Activated naive CD8-positive, alpha-beta T cell treated with anti-CD3 and anti-CD28 coated beads, Interleukin-2, amount 50 U/mL, for 24 hours (primary cell): Measurements from ENCODE around the gene STX16.
A peak's percentile ranks its signal among the peaks of the same experiment; 100 is the strongest.

Experiments
- ATAC-seq: fragments of 150-1000 bp; cut with Tn5 transposase; one replicate; pipeline ENCODE4 v1.10.0; 2021
- DNase-seq: peaks from one replicate; pipeline ENCODE4 v3.0.0; 2021
- H3K27ac Mint-ChIP-seq: one replicate; pipeline ENCODE4 v1.8.0; 2021; ENCODE audit warnings: mild to moderate bottlenecking, mixed read lengths
- H3K27me3 Mint-ChIP-seq: one replicate; pipeline ENCODE4 v1.8.0; 2021; ENCODE audit warnings: mixed read lengths
- H3K36me3 Mint-ChIP-seq: one replicate; pipeline ENCODE4 v1.8.0; 2021; ENCODE audit warnings: low read depth, mixed read lengths
- H3K4me1 Mint-ChIP-seq: one replicate; pipeline ENCODE4 v1.8.0; 2021; ENCODE audit warnings: mixed read lengths
- H3K4me3 Mint-ChIP-seq: one replicate; pipeline ENCODE4 v1.8.0; 2021; ENCODE audit warnings: mild to moderate bottlenecking, moderate library complexity, mixed read lengths
- H3K9me3 Mint-ChIP-seq: one replicate; pipeline ENCODE4 v1.8.0; 2021; ENCODE audit warnings: mixed read lengths

STX16 gene

DNA sequence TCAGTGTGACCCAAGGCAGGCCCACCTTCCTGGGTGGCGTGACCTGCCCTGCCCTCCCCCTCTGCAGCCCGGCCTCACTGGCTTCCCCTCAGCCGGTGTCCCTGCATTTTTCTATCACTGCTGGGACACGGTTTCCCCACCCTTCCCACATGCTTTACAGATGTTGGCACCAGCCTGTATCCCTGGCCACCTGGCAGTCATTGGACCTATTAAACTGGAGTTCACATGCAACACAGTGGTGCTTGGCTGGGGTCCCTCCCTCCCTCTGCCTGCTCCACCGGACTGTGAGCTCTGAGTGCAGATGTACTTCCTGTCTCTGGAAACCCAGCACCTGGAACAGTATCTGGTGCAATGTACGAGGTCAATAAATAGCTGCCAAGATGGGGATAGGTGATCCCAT lies 25.5 kb upstream of the STX16 start:
- H3K9me3 Mint-ChIP-seq: peaks cover 4% of the 10 kb centered on the region
- H3K36me3 Mint-ChIP-seq: peaks cover 3% of the 10 kb centered on the region
- no peak overlapping the region for H3K4me3 Mint-ChIP-seq
- DNase-seq: no peak
- no peaks in the 10 kb centered on the region for H3K27me3 Mint-ChIP-seq
- peaks cover 35% of the 10 kb centered on the region for H3K4me1 Mint-ChIP-seq
- ATAC-seq: no peak
- no peak overlapping the region for H3K27ac Mint-ChIP-seq

DNA sequence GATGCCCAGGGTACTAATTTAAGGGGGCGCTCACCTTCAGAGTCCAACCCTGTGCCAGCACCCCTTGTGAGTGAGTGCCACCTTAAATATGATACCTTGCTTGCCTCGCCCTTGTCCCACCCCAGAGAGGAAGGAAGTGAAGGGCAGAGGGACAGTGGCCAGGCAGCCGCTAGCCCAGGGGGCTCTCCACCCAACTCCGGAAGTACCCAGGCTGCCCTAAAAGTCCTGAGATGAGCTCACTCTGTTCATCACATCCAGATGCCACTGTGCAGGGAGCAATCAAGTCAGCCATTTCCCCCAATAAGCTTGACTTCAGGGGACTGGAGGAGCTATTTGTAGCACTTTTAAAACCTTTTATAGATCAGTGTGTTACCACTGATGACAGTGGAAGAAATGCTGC lies 25.0 kb upstream of the STX16 start:
- Mint-ChIP-seq H3K27me3 (no peaks in the 10 kb centered on the region), H3K9me3 (peaks cover 4% of the 10 kb centered on the region), H3K36me3 (peaks cover 3% of the 10 kb centered on the region), H3K4me1 (peaks cover 35% of the 10 kb centered on the region), H3K27ac (no peak overlapping the region), H3K4me3 (no peak overlapping the region)
- no peak for ATAC-seq
- no peak for DNase-seq

DNA sequence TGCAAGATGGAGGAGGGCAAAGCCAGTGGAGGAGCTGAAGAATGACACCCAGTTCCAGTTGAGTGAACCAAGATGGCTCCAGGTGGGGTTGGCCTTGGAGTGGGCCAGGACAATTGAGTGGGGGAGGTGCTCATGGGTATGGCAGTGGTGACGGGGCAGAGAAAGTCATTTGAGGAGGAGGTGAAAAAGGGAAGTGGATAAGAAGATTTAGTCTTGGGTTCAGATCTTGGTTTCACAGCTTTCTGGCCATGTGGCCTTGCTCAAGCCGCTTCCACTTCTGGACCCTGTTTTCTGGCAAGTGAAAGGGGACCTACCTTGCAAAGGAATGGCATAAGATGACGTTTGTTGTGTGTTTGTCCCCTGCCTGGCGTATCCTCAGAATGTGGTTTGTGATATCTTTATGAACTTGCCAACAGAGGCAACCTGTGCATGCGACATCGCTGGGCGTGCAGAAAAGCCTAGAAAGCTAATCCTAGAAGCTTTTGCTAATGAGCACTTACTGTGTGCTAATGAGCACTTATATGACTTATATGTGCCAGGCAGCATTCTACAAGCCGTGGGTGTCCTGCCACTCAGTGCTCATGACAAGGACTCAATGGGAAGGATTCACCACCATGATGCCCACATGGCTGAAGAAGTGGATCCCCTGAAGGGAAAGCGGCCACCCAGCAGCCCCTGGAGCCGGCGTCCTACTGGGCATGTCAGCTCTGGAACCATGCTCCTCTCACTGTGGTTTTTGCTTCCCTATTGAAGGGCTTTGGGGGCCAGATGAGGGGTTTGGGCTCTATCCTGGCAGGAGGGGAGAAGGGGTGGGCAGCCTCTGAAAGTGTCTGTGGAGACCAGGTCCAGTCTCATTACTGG lies 23.6 kb upstream of the STX16 start:
- H3K4me3 Mint-ChIP-seq: no peak overlapping the region
- peak overlapping the region; percentile 29 for H3K27ac Mint-ChIP-seq
- DNase-seq: no peak
- H3K9me3 Mint-ChIP-seq: peaks cover 4% of the 10 kb centered on the region
- ATAC-seq: no peak
- peaks cover 3% of the 10 kb centered on the region for H3K36me3 Mint-ChIP-seq
- H3K4me1 Mint-ChIP-seq: peaks cover 35% of the 10 kb centered on the region
- no peaks in the 10 kb centered on the region for H3K27me3 Mint-ChIP-seq

DNA sequence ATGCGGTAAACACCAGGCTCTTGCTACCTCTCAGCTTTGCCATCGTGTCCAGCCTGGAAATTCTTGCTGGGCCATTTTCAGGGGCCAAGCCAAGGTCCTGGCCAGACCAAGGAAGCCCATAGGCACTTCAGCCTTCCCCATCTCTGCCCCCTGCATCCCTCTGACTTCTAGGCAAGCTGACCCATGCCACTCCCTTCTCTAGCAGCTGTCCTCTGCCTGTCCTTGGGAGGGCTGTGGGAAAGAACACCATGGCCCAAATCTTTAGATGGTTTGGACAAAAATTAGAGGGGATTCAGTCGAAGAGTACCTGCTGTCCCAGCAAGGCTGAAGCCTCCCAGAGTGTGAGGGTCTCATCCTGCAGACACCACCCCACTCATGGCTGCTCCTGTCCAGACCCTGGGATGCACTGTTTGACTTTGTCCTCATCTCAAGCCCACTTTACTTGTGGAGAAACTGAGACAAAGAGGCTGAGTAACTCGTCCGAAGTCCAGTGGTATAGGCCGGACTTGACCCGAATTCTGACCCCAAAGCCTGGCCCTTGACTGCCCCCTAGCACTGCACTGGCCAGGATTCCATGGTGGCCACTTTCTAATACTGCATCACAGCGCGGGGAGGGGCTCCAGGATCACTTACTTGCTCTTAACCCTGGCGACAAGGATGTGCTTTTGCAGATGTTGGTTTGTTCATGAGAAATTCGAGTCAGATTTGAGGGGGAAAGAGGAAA lies 22.4 kb upstream of the STX16 start:
- peaks cover 4% of the 10 kb centered on the region for H3K9me3 Mint-ChIP-seq
- H3K36me3 Mint-ChIP-seq: peaks cover 3% of the 10 kb centered on the region
- H3K27me3 Mint-ChIP-seq: no peaks in the 10 kb centered on the region
- ATAC-seq (no peak), DNase-seq (no peak)
- H3K4me1 Mint-ChIP-seq: peaks cover 45% of the 10 kb centered on the region
- no peak overlapping the region for H3K27ac Mint-ChIP-seq
- no peak overlapping the region for H3K4me3 Mint-ChIP-seq

DNA sequence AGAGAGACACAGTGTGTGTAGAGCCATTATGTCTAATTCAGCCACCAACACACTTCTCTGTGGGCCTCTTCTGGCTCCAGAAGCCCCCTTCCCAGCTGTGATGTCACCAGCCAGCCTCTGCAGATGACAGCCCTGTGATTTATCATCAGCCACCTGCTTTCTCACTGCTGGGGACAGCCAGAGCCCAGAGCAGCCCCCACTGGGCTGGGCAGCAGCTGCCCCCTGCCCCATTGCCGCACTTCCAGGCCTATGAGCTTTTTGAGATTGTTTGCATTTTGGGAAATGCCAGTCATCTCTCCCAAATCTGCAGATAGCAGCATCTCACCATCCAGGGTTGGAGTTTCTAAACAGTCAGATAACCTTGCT lies 21.9 kb upstream of the STX16 start:
- no peak for DNase-seq
- peaks cover 50% of the 10 kb centered on the region for H3K4me1 Mint-ChIP-seq
- H3K27ac Mint-ChIP-seq: no peak overlapping the region
- no peak overlapping the region for H3K4me3 Mint-ChIP-seq
- peaks cover 3% of the 10 kb centered on the region for H3K36me3 Mint-ChIP-seq
- H3K27me3 Mint-ChIP-seq: no peaks in the 10 kb centered on the region
- H3K9me3 Mint-ChIP-seq: peaks cover 4% of the 10 kb centered on the region
- ATAC-seq: no peak

DNA sequence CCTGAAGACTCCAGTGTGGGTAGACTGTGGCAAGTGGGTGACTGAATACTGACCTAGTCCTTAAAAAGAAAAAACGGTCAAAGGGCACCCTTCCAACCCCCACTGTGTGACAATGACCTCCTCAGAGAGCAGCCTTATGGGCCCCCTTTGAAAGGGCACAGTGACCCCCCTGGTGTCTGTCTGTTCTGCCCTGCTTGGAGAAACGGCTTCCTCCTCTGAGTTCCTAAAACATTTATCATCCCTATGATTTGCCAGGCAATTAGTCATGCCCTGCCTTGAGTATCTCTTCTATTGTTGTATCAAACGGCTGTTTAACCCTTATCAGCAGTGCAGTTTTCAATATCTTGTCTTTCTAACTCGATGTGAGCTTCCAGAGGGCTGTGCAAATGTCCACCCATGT lies 21.0 kb upstream of the STX16 start:
- H3K9me3 Mint-ChIP-seq: peaks cover 4% of the 10 kb centered on the region
- H3K27me3 Mint-ChIP-seq: no peaks in the 10 kb centered on the region
- peaks cover 59% of the 10 kb centered on the region for H3K4me1 Mint-ChIP-seq
- no peak overlapping the region for H3K4me3 Mint-ChIP-seq
- H3K27ac Mint-ChIP-seq: no peak overlapping the region
- DNase-seq (no peak), ATAC-seq (no peak)
- peaks cover 3% of the 10 kb centered on the region for H3K36me3 Mint-ChIP-seq

DNA sequence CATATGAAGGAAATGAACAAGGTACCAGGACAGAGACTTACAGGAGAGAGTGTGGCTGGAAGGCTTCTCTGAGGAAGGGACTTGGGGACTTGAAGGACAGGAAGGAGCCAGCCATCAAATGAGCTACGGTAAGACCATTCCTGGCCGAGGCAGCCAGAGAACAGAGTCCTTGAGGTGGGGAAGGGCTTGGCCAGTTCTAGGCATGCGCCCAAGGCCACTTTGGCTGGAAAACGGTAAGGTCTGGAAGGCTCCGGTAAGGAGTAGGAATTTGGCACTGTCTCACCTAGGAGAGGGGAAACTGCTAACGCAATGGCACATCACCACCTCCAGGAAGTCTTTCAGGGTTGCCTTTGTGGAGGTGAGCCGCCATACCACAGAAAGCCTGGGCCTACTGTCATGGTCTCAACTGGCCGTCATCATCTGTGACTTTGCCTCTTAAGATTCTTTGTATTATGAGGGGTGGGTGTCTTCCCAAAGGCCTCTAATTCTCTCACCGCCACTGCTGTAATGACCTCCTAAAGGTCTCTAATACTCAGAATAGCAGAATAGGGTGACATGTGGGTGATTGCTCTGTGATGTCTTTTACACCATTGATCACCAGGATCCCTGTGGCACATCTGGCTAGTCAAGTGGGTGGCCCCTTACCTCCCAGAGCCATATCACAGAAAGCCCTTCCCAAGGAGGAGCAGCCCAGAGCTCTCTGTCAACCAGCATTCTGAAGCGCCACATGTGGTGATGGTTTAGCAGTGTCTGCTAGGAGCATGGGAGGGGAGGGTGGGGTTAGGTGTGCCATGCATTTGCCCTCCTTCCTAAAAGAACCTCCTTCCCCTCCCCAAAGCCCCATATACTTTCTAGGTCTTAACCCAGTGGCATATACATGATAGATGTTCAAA lies 17.7 kb upstream of the STX16 start:
- Mint-ChIP-seq H3K27me3 (no peaks in the 10 kb centered on the region), H3K4me3 (peak overlapping the region; percentile 37), H3K27ac (peak overlapping the region; percentile 96)

DNA sequence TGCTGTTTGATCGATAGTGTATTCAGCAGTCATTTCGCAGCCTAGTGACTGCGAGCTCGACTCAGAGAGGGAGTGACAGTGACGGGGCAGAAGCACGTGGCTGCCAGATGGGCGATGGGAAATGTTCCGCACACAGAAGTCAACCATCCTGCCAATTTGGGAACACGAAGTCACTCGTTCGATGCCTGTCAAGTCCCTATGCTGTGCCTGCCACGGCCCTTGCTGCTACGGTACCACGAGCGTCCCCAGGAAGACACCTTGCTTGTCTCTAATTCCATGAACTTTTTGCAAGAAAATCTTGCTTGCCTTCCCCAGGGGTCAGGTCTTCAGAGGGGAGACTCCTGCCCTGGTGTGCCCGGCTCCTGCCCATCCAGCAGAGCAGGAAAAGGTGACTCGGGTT lies 17.0 kb upstream of the STX16 start:
- Mint-ChIP-seq H3K36me3 (no peaks in the 10 kb centered on the region), H3K27me3 (no peaks in the 10 kb centered on the region), H3K4me3 (peak overlapping the region; percentile 37), H3K4me1 (peaks cover 37% of the 10 kb centered on the region), H3K9me3 (no peaks in the 10 kb centered on the region), H3K27ac (peak overlapping the region; percentile 96)
- DNase-seq: no peak
- ATAC-seq: no peak

More for the DNA sequence above, 17.7 kb upstream of the STX16 start:
- DNase-seq (no peak), ATAC-seq (no peak)
- Mint-ChIP-seq H3K9me3 (no peaks in the 10 kb centered on the region), H3K4me1 (peaks cover 42% of the 10 kb centered on the region), H3K36me3 (no peaks in the 10 kb centered on the region)

DNA sequence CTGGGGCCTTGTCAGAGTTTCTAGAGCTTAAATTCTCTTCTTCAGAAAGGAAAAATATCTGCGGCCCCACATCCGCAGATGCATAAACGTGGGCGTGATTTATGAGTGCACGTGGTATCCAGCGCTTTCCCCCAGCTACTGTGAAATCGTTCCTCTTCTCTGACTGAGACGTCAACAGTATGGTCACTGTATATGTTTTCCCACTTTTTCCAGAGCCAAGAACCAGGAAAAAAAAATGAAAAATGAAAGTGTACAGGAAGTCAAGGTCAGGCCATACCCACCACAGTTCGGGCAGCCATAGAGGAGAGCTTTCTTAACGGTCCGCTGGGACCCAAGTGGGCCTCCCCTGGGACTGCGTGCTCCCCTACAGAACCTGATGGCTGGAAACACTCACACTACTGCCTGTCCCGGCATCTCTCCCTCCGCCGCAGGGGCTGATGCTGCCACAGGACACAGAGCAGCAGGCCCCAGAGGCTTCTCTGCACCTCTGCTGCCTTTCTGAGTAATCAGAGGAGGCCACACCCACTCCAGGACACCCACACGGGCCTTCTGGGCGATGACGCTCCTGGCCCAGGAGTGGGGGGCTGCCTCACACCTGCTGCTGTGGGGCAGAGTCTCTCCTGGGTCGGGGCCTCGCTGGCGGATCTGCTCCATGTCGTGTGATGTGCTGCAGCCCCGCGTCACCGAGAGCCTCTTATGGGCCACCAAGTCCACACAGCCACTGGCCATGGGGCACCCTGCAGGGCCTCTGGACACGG lies 16.4 kb upstream of the STX16 start:
- Mint-ChIP-seq H3K9me3 (no peaks in the 10 kb centered on the region), H3K4me3 (peak overlapping the region; percentile 37), H3K27me3 (no peaks in the 10 kb centered on the region), H3K27ac (peak overlapping the region; percentile 96), H3K36me3 (no peaks in the 10 kb centered on the region), H3K4me1 (peaks cover 34% of the 10 kb centered on the region)
- ATAC-seq: peak; percentile 86
- DNase-seq: peak; percentile 69

DNA sequence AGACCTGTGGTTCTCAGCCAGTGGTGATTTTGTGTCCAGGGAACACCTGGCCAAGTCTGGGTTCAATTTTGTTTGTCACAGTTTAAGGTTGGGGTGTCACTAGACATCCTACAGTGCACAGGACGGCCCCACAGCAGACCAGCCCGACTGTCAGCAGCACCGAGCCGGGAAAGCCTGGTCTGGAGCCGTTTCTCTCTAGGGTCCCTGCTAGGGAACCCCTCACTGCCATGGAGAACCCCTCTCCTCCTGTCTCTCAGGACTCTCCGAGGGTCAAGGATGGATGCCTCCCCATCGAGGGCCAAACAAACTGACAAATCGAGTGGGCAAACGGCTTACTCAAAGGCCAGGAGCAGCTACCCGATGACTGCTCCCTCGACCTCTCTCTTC lies 15.8 kb upstream of the STX16 start:
- Mint-ChIP-seq H3K9me3 (no peaks in the 10 kb centered on the region), H3K36me3 (no peaks in the 10 kb centered on the region), H3K4me3 (no peak overlapping the region), H3K4me1 (peaks cover 34% of the 10 kb centered on the region), H3K27me3 (no peaks in the 10 kb centered on the region), H3K27ac (peak overlapping the region; percentile 96)
- DNase-seq: no peak
- ATAC-seq: no peak

DNA sequence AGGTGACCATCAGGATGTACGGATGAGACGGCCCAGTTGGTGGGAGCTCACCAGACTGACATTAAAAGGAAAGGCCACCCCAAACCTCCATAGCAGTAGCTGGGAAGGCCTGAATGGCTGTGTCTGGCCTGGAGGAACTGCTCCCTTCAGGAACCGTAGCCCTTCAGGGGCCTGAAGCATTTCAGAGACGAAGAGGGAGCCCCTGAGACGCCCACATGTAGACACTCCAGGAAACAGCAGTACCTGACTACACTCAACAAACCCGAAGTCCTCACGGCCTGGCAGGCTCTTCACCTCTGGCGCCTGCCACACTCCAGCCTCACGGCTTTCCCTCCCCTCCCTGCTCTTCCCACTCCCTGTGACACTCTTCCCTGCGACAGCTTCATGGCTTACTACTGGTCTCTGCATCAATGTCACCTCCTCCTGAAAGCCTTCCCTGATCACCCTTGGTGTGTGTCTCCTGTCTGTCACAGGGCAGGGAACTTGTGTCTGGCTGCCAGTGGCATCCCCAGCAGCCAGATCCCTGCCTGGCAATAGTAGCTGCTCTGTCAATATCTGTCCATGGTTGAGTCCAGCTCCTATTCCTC lies 14.6 kb upstream of the STX16 start:
- H3K9me3 Mint-ChIP-seq: no peaks in the 10 kb centered on the region
- peaks cover 34% of the 10 kb centered on the region for H3K4me1 Mint-ChIP-seq
- ATAC-seq (no peak), DNase-seq (no peak)
- no peak overlapping the region for H3K27ac Mint-ChIP-seq
- H3K27me3 Mint-ChIP-seq: no peaks in the 10 kb centered on the region
- H3K4me3 Mint-ChIP-seq: no peak overlapping the region
- no peaks in the 10 kb centered on the region for H3K36me3 Mint-ChIP-seq

DNA sequence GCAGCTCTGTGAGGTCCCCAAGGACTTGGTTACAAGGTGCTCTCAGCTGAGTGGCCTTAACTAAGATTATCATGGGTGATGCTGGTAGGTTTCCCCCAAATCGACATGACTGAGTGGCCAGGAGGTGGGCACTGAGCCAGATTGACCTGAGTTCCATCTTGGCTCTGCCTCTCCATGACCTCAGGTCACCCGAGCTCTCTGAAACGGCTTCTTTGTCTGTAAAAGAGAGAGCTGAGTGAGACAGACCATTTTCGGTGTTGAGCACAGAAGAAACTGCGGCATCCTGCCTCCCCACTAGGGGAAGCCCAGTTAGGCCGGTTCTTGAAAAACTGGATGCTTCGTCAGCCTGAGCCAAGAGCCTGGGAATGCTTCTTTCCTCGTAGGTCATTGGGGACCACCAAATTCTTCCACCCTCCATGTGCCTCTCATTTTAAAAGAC lies 14.1 kb upstream of the STX16 start:
- no peak overlapping the region for H3K27ac Mint-ChIP-seq
- H3K36me3 Mint-ChIP-seq: no peaks in the 10 kb centered on the region
- DNase-seq (no peak), ATAC-seq (no peak)
- H3K9me3 Mint-ChIP-seq: no peaks in the 10 kb centered on the region
- peaks cover 34% of the 10 kb centered on the region for H3K4me1 Mint-ChIP-seq
- no peaks in the 10 kb centered on the region for H3K27me3 Mint-ChIP-seq
- no peak overlapping the region for H3K4me3 Mint-ChIP-seq

DNA sequence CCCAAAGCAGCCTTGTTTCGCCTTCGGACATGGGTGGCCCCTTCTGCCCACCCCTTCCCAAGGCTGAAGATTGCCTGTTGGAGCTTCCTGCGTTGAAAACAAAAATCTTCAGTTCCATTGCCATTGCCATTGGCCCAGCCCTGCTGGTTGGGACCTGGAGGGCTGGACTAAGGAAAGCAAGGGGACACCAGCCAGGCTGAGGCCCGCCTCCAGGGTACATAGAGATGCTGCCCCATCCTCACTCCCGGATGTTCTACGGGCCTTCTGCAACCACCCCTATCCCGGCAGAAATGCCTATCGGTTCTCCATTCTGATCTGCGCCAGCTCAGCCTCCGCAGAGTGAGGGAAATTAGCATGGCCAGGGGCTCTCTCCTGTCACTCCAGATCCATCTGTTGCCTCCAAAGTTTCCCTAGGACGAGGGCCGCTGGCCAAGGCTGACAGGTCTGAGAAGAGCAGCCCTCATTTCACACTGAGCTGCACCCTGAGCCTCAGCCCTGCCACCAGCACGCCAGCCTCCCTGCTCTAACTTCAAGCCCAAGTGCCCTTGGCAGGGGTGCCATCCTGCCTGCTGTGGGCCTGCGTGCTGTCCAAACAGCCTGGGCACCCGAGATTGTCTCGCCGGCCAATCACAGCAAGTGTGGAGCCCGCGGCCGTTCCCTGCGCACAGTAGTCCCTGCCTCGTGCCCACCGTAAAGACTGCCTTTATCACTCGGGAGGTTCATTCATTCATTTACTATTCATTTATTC lies 13.4 kb upstream of the STX16 start:
- no peaks in the 10 kb centered on the region for H3K36me3 Mint-ChIP-seq

More for the DNA sequence above, 13.4 kb upstream of the STX16 start:
- no peak overlapping the region for H3K4me3 Mint-ChIP-seq
- DNase-seq (no peak), ATAC-seq (no peak)
- peaks cover 32% of the 10 kb centered on the region for H3K4me1 Mint-ChIP-seq
- H3K27ac Mint-ChIP-seq: no peak overlapping the region
- no peaks in the 10 kb centered on the region for H3K27me3 Mint-ChIP-seq
- H3K9me3 Mint-ChIP-seq: no peaks in the 10 kb centered on the region
